IMR-90 (cell line): Measurements from ENCODE around the gene MRGPRF. TPM values are rescaled to one million over a fixed set of nuclear protein-coding genes. Genes with fewer than 3 reads are reported as not detected.

Experiments used
- ATAC-seq: fragments of 200-7000 bp; cut with Tn5 transposase; 2 replicates; pipeline ENCODE4 v1.9.1; 2020; ENCODE audit warnings: low read depth, mild to moderate bottlenecking, moderate library complexity
- BruUV-seq: library from RNA; stranded (reverse); fragments of 400-500 nt; replicated peaks from 2 replicates; lab custom pipeline; 2021; lab: Mats Ljungman, UMichigan
- CTCF ChIA-PET: fragments of 300-600 bp; formaldehyde crosslinking; extraction: SDS; loops from one replicate; lab custom pipeline; 2021; ENCODE audit warnings: antibody characterized with exemption; lab: Yijun Ruan, JAX
- POLR2A ChIA-PET: fragments of 300-600 bp; sonication (Branson Sonifier 250); formaldehyde crosslinking; loops from one replicate; lab custom pipeline; 2022; ENCODE audit warnings: antibody characterized with exemption; ENCODE audit not compliant: unreplicated experiment; lab: Charles Lee
- DNase-seq: peaks from one replicate; pipeline ENCODE4 v3.0.0; 2013
- H2AFZ ChIP-seq: replicated peaks from 2 replicates; pipeline ENCODE3; 2013; ENCODE audit warnings: low read length, mild to moderate bottlenecking; ENCODE audit not compliant: poor library complexity
- H2AK5ac ChIP-seq: 2 replicates; pipeline ENCODE4 v1.6.1; 2013; ENCODE audit warnings: low read depth, low read length, inconsistent platforms
- H2AK9ac ChIP-seq: replicated peaks from 2 replicates; pipeline ENCODE3; 2013; ENCODE audit warnings: mild to moderate bottlenecking, low read depth, low read length, moderate library complexity; ENCODE audit not compliant: poor library complexity
- H2BK120ac ChIP-seq: 2 replicates; pipeline ENCODE4 v1.6.1; 2013; ENCODE audit warnings: low read depth, low read length, inconsistent platforms
- H2BK15ac ChIP-seq: 3 replicates; pipeline ENCODE4 v1.6.1; 2013; ENCODE audit warnings: low read depth, low read length, inconsistent platforms
- H2BK20ac ChIP-seq: 2 replicates; pipeline ENCODE4 v1.6.1; 2013; ENCODE audit warnings: low read depth, mild to moderate bottlenecking, inconsistent platforms, low read length, moderate library complexity
- H2BK5ac ChIP-seq: 2 replicates; pipeline ENCODE4 v1.6.1; 2013; ENCODE audit warnings: mild to moderate bottlenecking, low read depth, low read length, inconsistent platforms; ENCODE audit not compliant: poor library complexity, severe bottlenecking
- H3K14ac ChIP-seq: replicated peaks from 2 replicates; pipeline ENCODE4 v1.6.1; 2013; ENCODE audit warnings: low read depth, low read length, inconsistent platforms
- H3K18ac ChIP-seq: 2 replicates; pipeline ENCODE4 v1.6.1; 2013; ENCODE audit warnings: low read depth, low read length, control low read depth
- H3K23ac ChIP-seq: 2 replicates; pipeline ENCODE4 v1.6.1; 2013; ENCODE audit warnings: low read depth, low read length, inconsistent platforms
- H3K27ac ChIP-seq: 2 replicates; pipeline ENCODE4 v1.5.1; 2013; ENCODE audit warnings: mild to moderate bottlenecking, control low read depth, low read length; ENCODE audit not compliant: insufficient read depth
- H3K27me3 ChIP-seq: 2 replicates; pipeline ENCODE4 v1.6.1; 2013; ENCODE audit warnings: low read length; ENCODE audit not compliant: control insufficient read depth, insufficient read depth
- H3K36me3 ChIP-seq: 2 replicates; pipeline ENCODE4 v1.6.1; 2013; ENCODE audit warnings: low read length, mixed read lengths; ENCODE audit not compliant: control insufficient read depth, insufficient read depth
- H3K4ac ChIP-seq: 2 replicates; pipeline ENCODE4 v1.6.1; 2013; ENCODE audit warnings: low read depth, low read length, inconsistent platforms
- H3K4me1 ChIP-seq: 2 replicates; pipeline ENCODE4 v1.6.1; 2013; ENCODE audit warnings: low read length, mixed read lengths; ENCODE audit not compliant: control insufficient read depth, insufficient read depth
- H3K4me2 ChIP-seq: 2 replicates; pipeline ENCODE4 v1.6.1; 2013; ENCODE audit warnings: low read depth, mild to moderate bottlenecking, control low read depth, low read length, moderate library complexity
- H3K4me3 ChIP-seq: 2 replicates; pipeline ENCODE4 v1.5.1; 2013; ENCODE audit warnings: low read depth, mild to moderate bottlenecking, control low read depth, low read length, moderate library complexity; ENCODE audit not compliant: insufficient read depth
- H3K56ac ChIP-seq: 2 replicates; pipeline ENCODE4 v1.6.1; 2013; ENCODE audit warnings: low read length, inconsistent platforms; ENCODE audit not compliant: insufficient read depth; ENCODE audit errors: extremely low read depth
- H3K79me1 ChIP-seq, 2 experiments: 2 replicates each; pipeline ENCODE4 v1.6.1; 2013; ENCODE audit warnings: low read length in 2 of 2, inconsistent platforms in 1 of 2, low read depth in 1 of 2
- H3K9ac ChIP-seq: 2 replicates; pipeline ENCODE4 v1.6.1; 2013; ENCODE audit warnings: low read depth, low read length, control low read depth
- H3K9me1 ChIP-seq: 2 replicates; pipeline ENCODE4 v1.6.1; 2013; ENCODE audit warnings: low read length, inconsistent platforms; ENCODE audit not compliant: insufficient read depth
- H3K9me3 ChIP-seq: 2 replicates; pipeline ENCODE4 v1.6.1; 2013; ENCODE audit warnings: low read length; ENCODE audit not compliant: control insufficient read depth, insufficient read depth
- H4K20me1 ChIP-seq: 2 replicates; pipeline ENCODE4 v1.6.1; 2013; ENCODE audit warnings: low read length, inconsistent platforms; ENCODE audit not compliant: insufficient read depth
- H4K5ac ChIP-seq: 2 replicates; pipeline ENCODE4 v1.6.1; 2013; ENCODE audit warnings: mild to moderate bottlenecking, low read depth, low read length, control low read depth
- H4K8ac ChIP-seq, 2 experiments: 2 replicates each; pipeline ENCODE4 v1.6.1; 2013; ENCODE audit warnings: low read depth in 2 of 2, low read length in 2 of 2, control low read depth in 1 of 2, inconsistent platforms in 1 of 2
- H4K91ac ChIP-seq: 2 replicates; pipeline ENCODE4 v1.6.1; 2013; ENCODE audit warnings: low read depth, low read length, inconsistent platforms; ENCODE audit not compliant: insufficient read depth
- BHLHE40 ChIP-seq: fragments of 150-350 bp; IDR thresholded peaks from 2 replicates; pipeline ENCODE4 v1.6.1; 2016; ENCODE audit warnings: mild to moderate bottlenecking, low read depth, low read length
- CHD1 ChIP-seq: IDR thresholded peaks from 2 replicates; pipeline ENCODE4 v1.6.1; 2012; ENCODE audit warnings: low read depth, low read length, improper control_type of control experiment
- ELK1 ChIP-seq: fragments of 150-350 bp; IDR thresholded peaks from 2 replicates; pipeline ENCODE4 v1.6.1; 2016; ENCODE audit warnings: low read depth, mild to moderate bottlenecking, low read length, moderate library complexity, borderline replicate concordance
- MAFK ChIP-seq: IDR thresholded peaks from 2 replicates; pipeline ENCODE4 v1.6.1; 2012; ENCODE audit warnings: low read depth, low read length, improper control_type of control experiment
- NFE2L2 ChIP-seq: fragments of 150-350 bp; IDR thresholded peaks from 2 replicates; pipeline ENCODE4 v1.6.1; 2016; ENCODE audit warnings: low read depth, mild to moderate bottlenecking, low read length
- POLR2A ChIP-seq: IDR thresholded peaks from 2 replicates; pipeline ENCODE4 v1.6.1; 2012; ENCODE audit warnings: mild to moderate bottlenecking, low read depth, low read length
- USF2 ChIP-seq: fragments of 150-350 bp; IDR thresholded peaks from 2 replicates; pipeline ENCODE4 v1.6.1; 2017; ENCODE audit warnings: mild to moderate bottlenecking, antibody characterized with exemption, low read length, low read depth
- whole genome bisulfite sequencing, 2 experiments: methylation state at CpG; one replicate each; pipeline versions ENCODE4 v1.1.5 to v1.1.7; 2013; ENCODE audit warnings: missing lambda C conversion rate in 2 of 2; ENCODE audit not compliant: insufficient read length in 1 of 2; ENCODE audit errors: extremely low coverage in 2 of 2; 5-methylcytosine and 5-hydroxymethylcytosine counted together
- dilution Hi-C: fragments of 300-500 bp; cut with HindIII; formaldehyde crosslinking; loops from one replicate; pipeline ENCODE4 v1.14.3; 2018; ENCODE audit warnings: low sequenced_read_pairs; ENCODE audit not compliant: unreplicated experiment
- in situ Hi-C: fragments of 300-500 bp; cut with MboI; formaldehyde crosslinking; loops from 3 replicates; pipeline ENCODE4 v1.14.3; 2019; ENCODE audit warnings: low sequenced_read_pairs, inconsistent platforms, mixed read lengths
- intact Hi-C: fragments of 100-400 bp; cut with micrococcal nuclease; formaldehyde crosslinking; loops from 2 replicates; pipeline ENCODE4 v1.10.0; 2022
- polyA plus RNA-seq, 3 experiments: library from polyadenylated mRNA; depleted of rRNA; stranded (reverse); fragments of >200 nt; gene quantifications; 2 replicates each; pipeline ENCODE4 v1.2.3, GENCODE V29; 2012; ENCODE audit warnings: low replicate concordance in 1 of 3
- total RNA-seq: library from RNA; depleted of rRNA; stranded (reverse); fragments of >200 nt; gene quantifications from 2 replicates; pipeline ENCODE4 v1.2.3, GENCODE V29; 2012

The MRGPRF gene
- total and polyA plus RNA-seq, 2 of the 4 experiments (the other 2 are of a cell fraction) = 6.3 to 28.8 TPM

- Histone ChIP-seq H3K9me3 (peaks cover 2% of the 10 kb centered on the region; the same call in 1 of the 2 replicates), H3K4ac (no peak overlapping the region), H3K18ac (no peak overlapping the region), H3K23ac (no peak overlapping the region), H3K4me3 (no peak overlapping the region), H3K36me3 (no peaks in the 10 kb centered on the region), H2BK120ac (no peak overlapping the region), H2AFZ (no peak overlapping the region), H3K79me1 (no peaks in the 10 kb centered on the region), H3K14ac (no peak overlapping the region), H3K27ac (no peak overlapping the region), H2AK9ac (no peak overlapping the region), H4K91ac (no peak overlapping the region), H3K9me1 (no peaks in the 10 kb centered on the region), H2BK20ac (no peak overlapping the region), H4K5ac (no peak overlapping the region), H4K8ac (no peak overlapping the region), H3K56ac (no peak overlapping the region), H2BK15ac (no peak overlapping the region), H3K4me2 (no peak overlapping the region), H3K9ac (no peak overlapping the region), H2BK5ac (no peak overlapping the region), H2AK5ac (no peak overlapping the region), H4K20me1 (no peaks in the 10 kb centered on the region), H3K27me3 (peaks cover 59% of the 10 kb centered on the region), H3K4me1 (no peaks in the 10 kb centered on the region)
- intact Hi-C loops (no loop called here), dilution Hi-C loops (no loop called here), in situ Hi-C loops (no loop called here)
- ATAC-seq = no peak
- WGBS, 2 experiments = 79% methylated on average over 8 of the region's 8 CpGs; no CpG with 5 or more reads in 1 of the 2 experiments
- TF ChIP-seq USF2 (no peak), ELK1 (no peak), MAFK (no peak), POLR2A (no peak), NFE2L2 (no peak), BHLHE40 (no peak), CHD1 (no peak)
- ChIA-PET POLR2A (no interaction called here), CTCF (no interaction called here)
- no peak for DNase-seq
- no TSS peak for BruUV-seq
Measured at GRCh38 chr11:68969386-68969785, 43.7 kb downstream of the MRGPRF start.
